Raji (cell line): Measurements from ENCODE around the gene ZCWPW2.

Experiments
- POLR2A ChIP-seq: IDR thresholded peaks from 2 replicates; pipeline ENCODE4 v1.6.1; 2011; ENCODE audit warnings: low read depth, low read length, control low read depth; ENCODE audit not compliant: insufficient read depth

The ZCWPW2 gene

DNA sequence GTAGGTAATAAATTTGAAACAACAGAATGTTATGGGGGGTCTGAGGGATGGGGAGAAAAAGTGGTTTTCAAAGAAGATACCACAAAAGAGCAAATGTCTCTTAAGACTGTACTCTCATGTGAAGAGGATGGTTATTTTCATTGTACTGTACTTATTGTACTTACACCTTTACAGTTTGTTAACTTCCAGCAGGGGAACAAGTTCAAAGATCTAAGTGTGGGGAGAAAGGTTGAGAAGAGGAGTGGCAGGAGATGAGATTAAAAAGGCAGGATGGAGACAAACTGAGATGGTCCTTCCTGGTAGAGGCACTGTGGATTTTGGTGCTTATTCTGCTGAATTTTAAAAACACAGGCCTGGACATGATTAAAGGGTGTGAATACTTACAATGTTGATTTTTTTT, 5.4 kb upstream of the ZCWPW2 start:
- no peak for TF ChIP-seq POLR2A

DNA sequence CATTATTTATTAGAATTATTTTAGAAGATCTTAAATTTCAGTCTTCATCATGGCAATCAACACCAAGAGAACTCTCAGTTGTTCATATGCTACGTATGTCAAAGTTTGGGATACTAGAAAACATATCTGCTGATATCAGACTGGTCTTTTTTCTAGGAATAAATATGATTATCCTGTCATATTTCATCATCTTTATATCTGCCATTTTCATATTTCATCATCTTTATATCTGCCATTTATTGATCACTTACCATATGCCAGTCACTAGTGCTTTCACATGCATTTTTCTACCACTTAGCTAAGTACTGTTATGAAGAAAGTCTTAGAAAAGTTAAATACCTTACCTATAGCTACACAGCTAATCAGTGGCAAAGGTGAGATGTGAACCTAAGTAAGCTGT, 2.8 kb upstream of the ZCWPW2 start:
- no peak for TF ChIP-seq POLR2A

DNA sequence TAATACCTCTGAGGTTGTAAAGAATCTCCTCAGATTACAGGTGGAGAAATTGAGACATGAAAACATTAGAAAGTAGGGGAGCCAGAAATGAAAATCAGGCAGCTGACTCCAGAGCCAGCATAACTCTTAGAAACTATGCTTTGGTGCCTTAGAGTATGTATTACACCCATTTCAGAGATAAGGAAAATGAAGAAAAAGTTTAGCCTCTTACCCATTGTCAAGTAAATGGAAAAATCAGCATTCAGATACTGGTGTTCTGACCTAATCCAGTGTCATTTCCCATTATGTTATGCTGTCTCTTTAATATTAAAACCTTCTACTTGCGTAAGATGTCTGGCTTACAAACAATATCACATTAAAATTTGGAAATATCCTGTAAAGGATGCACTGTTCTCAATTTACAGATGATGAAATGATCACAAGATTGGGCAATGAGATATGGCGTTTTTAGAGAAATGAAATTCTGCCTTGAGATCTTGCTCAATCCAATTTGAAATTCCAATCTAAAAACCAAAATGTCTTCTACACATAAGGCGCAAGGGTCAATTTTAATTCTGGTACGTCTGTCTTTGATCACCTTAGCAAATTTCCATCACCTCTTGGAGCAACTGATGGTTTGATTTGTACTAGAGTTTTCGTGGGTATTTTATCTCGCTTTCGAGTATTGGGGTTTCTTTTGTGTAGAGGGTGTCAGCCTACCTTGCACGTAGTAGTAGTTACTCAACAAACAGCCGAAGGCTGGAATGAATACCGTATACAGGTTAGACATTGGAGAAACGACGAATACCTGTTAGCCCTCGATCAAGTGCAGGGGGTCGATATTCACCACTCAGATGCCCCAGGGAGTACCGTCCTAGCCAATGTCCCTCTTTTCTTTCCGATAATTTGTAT, 902 bp upstream of the ZCWPW2 start:
- no peak for TF ChIP-seq POLR2A

DNA sequence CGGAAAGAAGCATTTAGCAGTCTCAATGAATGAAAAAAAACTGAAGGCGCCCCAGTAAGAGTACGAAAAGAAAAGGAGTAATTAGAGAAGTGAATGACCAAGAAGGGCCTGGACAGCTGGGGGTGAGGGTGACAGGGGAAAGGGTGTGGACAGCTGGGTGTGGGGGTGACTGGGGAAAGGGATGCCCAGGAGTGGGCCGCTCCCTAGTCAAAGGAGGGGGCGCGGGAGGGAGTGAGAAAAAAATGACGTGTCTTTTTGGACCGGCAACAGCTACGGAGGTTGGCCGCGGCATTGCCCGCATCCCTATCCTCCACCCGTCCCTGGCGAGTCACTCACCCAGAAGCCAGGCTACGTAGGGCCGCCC, 274 bp upstream of the ZCWPW2 start:
- no peak for TF ChIP-seq POLR2A

DNA sequence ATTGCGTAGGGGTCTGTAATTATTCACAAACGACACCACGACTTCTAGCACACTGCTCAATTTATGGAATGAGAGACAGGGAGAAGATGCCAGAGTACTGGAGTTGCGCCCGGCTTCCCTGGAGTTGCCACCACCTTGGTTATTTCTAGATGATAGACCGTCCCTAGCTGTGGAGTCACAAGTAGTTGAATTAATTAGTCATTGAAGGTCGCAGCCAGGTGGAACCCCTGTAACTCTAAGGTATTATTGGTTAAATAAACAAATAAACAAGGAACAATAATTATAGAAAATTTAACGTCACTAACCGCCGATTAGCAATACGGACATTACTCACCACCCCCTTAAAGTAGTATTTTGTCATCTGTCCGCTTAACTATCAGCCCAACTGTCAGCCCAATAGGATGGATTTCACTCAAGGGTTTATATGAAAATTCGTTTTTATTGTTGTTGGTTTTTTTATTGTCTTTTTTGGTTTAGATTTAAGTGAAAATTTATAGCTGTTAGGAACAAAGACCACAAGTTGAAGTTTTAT, 1.0 kb downstream of the ZCWPW2 start:
- TF ChIP-seq POLR2A = no peak

DNA sequence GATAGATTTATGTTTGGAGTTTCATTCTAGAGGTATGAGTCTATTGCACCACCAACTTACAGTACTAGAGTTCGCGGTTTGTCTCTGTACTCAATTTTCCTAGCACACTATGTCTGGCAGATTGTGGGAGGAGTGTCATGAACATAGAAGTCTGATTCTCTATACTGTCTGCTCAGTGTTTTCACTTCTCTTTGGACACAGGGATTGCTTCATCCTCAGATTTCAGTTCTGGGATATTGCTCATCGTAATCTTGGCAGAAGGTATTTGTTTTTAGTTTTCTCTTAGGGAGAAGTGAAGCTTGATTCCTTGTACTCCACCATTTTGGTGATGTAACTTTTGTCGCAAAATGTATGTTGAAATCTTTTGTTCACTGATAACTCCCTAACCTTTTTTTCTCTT, 27.9 kb downstream of the ZCWPW2 start:
- TF ChIP-seq POLR2A = no peak

DNA sequence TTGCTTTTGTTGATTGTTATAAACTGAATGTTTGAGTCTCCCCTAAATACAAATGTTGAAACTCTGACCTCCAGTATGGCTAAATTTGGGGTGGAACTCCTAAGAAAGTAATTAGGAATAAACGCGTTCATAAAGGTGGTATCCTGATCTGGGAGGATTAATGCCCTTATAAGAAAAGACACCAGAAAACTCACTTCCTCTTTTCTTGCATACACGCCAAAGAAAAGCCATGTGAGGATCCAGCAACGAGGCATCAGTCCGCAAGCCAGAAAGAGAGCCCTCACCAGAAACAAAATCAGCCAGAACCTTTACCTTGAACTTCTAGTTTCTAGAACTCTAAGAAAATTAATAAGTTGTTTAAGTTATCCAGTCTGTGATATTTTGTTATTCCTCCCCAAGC, 37.5 kb downstream of the ZCWPW2 start:
- TF ChIP-seq POLR2A = no peak

DNA sequence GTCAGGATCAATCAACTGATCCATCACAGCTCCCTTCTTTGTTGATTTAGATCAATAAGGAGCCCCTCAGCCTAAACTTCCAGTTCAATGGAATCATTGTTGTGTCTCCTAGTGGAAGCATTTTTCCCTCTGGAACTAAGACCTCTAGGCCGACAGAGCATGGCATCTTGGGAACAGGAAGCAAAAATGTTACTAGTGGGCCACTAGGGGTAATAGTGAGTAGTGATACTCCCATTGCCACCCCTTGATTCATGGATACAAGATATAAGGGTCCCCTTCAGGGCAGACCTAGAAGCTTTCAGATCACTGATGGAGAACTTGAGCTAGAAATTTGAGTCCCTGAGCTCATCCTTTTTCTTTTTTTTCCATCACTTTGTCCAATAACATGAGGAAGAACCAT, 40.5 kb downstream of the ZCWPW2 start:
- no peak for TF ChIP-seq POLR2A

DNA sequence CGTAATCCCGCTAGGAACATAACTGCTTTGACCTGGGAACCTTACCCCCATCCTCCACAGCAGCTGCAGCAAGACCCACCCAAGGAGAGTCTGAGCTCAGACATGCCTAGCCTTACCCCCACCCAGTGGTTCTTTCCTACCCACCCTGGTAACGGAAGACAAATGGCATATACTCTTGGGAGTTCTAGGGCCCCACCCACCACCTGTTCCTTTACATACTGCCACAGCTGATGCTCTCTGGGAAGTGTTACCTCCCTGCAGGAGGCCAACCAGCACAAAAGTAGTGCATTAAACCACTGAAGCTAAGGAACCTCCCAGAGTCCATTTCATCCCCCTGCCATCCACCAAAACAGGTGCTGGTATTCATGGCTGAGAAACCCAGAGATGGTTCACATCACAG, 50.7 kb downstream of the ZCWPW2 start:
- no peak for TF ChIP-seq POLR2A

DNA sequence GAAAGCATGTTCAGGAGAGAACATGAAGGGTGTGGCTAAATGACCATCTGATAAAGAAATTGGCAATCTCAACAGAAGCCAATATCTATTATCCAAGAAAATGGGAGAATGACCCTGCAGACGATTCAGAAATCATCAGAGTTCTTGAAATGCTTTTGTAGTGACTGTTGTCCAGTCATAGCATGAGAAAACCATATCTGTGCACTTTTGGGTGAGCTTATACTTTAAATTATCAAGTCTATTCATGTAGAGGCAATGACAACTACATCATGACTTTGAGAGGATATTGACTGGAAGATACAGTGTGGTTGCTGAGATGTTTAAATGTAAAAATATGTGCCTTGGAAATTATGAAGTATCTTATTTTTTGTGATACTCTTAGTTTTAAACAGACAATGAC, 57.7 kb downstream of the ZCWPW2 start:
- TF ChIP-seq POLR2A = no peak

DNA sequence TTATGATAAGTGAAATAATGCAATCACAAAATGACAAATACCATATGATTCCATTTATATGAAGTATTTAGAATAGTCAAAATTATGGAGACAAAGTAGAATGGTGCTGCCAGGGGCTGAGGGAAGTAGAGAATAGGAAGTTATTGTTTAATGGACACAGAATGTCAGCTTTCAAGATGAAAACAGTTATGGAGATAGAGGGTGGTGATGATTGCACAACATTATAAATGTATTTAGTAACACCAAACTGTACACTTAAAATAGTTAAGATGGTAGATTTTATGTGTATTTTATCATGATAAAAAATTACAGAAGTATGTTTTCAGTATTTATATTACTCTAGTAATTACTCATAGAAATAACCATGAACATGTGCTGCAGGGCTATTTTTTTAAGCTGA, 100.9 kb downstream of the ZCWPW2 start:
- TF ChIP-seq POLR2A = no peak

DNA sequence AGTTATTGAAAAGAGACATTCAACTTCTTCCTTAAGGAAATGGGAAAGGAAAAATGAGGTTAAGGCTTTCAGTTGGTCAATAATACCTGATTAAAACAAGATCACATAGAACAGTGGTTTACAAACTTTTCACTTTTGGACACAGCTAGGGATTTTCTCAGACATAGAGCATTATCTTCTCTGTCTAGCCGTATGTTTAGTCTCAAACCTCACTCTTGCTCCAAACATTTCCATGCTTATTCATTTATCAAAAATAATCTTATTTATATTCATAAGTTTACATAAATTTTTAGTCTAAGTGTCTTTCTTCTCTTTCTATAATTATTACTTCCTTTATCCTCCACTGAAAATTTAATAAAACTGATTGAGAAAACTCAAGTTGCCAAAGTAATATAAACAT, 114.3 kb downstream of the ZCWPW2 start:
- TF ChIP-seq POLR2A = no peak

DNA sequence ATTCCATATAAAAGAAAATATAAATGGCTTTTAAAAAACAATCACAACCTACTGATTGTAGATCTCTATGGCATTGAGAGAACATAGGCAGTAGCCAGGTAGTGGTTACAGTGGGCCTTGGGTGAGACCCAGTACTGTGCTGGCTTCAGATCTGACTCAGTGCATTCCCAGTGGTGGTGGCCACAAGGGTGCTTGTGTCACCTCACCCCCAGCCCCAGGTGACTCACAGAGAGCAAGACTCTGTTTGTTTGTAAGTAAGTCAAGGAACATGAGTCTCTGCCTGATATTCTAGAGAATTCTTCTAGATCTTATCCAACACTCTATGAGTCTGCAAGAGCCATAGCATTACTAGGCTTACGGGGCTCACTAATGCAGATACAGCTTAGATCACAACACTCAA, 118.9 kb downstream of the ZCWPW2 start:
- TF ChIP-seq POLR2A = no peak

DNA sequence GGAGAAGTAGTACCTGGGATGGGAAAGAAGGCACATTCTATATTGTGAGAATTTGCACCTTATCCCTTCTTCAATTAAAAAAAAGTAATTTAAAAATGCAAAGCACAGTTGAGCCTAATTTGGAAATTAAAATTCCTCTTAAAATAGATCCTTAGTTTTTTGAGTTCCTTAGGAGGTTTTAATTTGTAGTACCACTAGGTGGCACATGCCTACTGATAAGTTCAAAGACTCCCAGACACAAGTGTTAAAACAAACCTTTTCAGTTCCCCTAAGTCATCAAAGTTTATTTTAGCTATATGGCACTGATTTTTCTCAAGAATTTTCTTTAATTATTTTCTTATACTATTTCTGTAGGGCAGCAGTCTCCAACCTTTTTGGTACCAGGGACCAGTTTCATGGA, 127.7 kb downstream of the ZCWPW2 start:
- no peak for TF ChIP-seq POLR2A

DNA sequence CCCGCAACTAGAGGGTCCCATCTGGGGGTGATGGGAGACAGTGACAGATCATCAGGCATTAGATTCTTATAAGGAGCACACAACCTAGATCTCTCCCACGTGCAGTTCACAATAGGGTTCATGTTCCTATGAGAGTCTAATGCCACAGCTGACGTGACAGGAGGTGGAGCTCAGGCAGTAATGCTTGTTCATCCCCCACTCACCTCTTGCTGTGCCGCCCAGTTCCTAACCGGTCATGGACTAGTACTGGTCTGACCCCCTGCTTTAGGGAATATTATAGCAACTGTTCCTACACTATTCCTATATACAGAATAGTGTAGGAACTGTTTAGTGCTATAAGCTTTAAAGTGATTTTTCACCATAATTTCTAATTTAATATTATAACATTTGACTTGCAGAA, 128.2 kb downstream of the ZCWPW2 start:
- no peak for TF ChIP-seq POLR2A

DNA sequence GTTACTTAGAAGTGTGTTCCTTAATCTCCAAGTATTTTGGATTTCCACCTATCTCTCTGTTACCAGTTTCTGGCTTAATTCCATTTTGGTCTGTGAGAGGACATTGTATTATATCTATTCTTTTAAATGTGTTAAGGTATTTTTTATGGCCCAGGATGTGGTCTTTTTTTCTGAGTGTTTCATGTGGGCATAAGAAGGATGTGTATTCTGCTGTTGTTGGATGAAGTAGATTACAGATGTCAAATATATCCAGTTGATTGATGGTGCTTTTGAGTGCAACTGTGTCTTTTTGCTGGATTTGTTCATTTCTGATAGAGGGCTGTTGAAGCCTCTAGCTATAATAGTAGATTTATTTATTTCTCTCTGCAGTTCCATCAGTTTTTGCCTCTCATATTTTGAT, 136.6 kb downstream of the ZCWPW2 start:
- TF ChIP-seq POLR2A = no peak

DNA sequence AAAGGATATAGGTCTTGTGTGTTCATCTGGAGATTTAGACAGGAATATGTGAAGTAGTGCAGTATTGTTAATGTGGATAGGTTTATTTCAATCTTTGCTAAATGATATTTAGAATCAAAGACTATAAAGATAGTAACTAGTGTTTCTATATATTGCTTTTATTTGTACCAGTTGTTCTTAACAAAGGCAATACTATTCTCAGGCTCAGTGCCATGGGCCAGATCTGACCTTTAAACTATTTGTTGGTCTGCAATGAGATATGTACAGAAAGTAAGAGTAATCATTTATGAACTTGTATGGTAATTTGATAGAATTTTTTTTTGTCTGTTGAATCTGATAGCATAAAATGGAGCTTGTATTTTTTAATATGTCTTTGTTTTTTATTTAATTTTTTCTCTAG, 146.8 kb downstream of the ZCWPW2 start:
- no peak for TF ChIP-seq POLR2A
